ENCODE data around the gene MKRN2.

- no peak for TF ChIP-seq CTCF (IDR thresholded peaks at IDR 0.05 in 4 of 5, conservative IDR thresholded peaks at IDR 0.05 in 1 of 5)
- TF ChIP-seq POLR2A (IDR thresholded peaks at IDR 0.05): no peak
These were observed 17.2 kb downstream of the MKRN2 start for GRCh38 chr3:12574131-12574530.
